ENCODE results near the gene NPRL2. TPM values are rescaled to one million over a fixed set of nuclear protein-coding genes. Genes with fewer than 3 reads are reported as not detected.

The NPRL2 gene
- total and polyA plus RNA-seq, 2 of the 8 experiments (the other 6 are each of a cell fraction or from before 2014, with no cell fraction given): 28.4 to 51.4 TPM

DNA sequence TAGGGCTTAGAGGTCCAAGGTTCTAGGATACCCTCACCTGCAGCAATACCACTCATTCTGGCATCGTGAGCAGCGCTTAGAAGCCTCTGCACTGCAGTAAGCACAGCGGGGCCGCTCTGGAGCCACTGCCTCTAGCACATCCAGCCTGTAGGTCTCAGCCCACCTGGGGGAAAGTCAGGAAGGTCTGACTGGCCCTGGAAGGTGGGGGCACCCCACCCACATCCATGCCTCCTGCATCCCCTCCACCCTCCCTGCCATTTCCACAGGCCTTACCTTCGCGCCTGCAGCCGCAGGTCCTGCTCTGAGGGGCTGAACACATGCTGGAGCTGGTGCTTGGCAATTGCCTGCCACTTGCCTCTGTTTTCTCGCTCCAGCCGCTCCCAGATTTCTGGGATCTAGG is 9.0 kb downstream of the NPRL2 start:
- Histone ChIP-seq H3K27me3 (replicated peaks in 1 of 4; ENCODE audit: control insufficient read depth in 3 of 4, extremely low read depth in 1 of 4, insufficient read depth in 3 of 4, low read length in 3 of 4) (peaks cover 23 to 68% (median 54%) of the 10 kb centered on the region in 4 experiments), H3K14ac (ENCODE audit: insufficient read length) (no peak overlapping the region), H4K20me1 (replicated peaks in 1 of 2; ENCODE audit: control insufficient read depth in 1 of 2, insufficient read depth in 2 of 2, low read length in 2 of 2) (peaks cover 0 to 4% of the 10 kb centered on the region in 2 experiments), H3K23ac (ENCODE audit: insufficient read length) (no peak overlapping the region), H3K36me3 (ENCODE audit: control insufficient read depth in 2 of 4, insufficient read depth in 4 of 4, low read length in 3 of 4) (no peaks in the 10 kb centered on the region), H4K91ac (replicated peaks; ENCODE audit: insufficient read length, low read length) (no peak overlapping the region), H3K4me3 (ENCODE audit: extremely low read depth in 1 of 4, insufficient read depth in 2 of 4, low read depth in 3 of 4, low read length in 4 of 4) (peak overlapping the region in 1 of 4 experiments; percentile 63; a peak in 1 of 8 replicates), H3K4ac (replicated peaks; ENCODE audit: insufficient read length, low read depth, low read length) (no peak overlapping the region), H2AK5ac (ENCODE audit: low read depth, low read length) (no peak overlapping the region), H3K9ac (replicated peaks in 1 of 4; ENCODE audit: extremely low read depth in 1 of 4, low read depth in 3 of 4, low read length in 3 of 4) (no peak overlapping the region), H2AFZ (ENCODE audit: low read length) (no peak overlapping the region), H3K18ac (ENCODE audit: extremely low read depth, low read length) (peak overlapping the region; percentile 75; the same call in 1 of the 2 replicates), H4K8ac (ENCODE audit: extremely low read depth, insufficient read depth, low read length) (no peak overlapping the region; the same call in 1 of the 2 replicates), H3K9me3 (ENCODE audit: insufficient read depth in 2 of 2, low read depth in 1 of 2, low read length in 1 of 2) (no peaks in the 10 kb centered on the region), H2BK20ac (ENCODE audit: low read length) (no peak overlapping the region), H2BK5ac (ENCODE audit: low read depth, low read length) (no peak overlapping the region), H2BK12ac (ENCODE audit: low read depth, low read length) (peak overlapping the region; percentile 68; the same call in 1 of the 2 replicates), H3K4me2 (ENCODE audit: insufficient read depth in 1 of 2, low read depth in 2 of 2, low read length in 2 of 2) (peak overlapping the region; percentile 65 to 87; a peak in 2 of 4 replicates), H3K79me2 (ENCODE audit: control insufficient read depth in 1 of 2, insufficient read depth in 2 of 2, low read length in 2 of 2) (peaks cover 0 to 2% of the 10 kb centered on the region in 2 experiments; a peak in 1 of 4 replicates), H3K79me1 (ENCODE audit: low read depth, low read length) (no peaks in the 10 kb centered on the region), H4K5ac (ENCODE audit: insufficient read length, low read depth, low read length) (no peak overlapping the region), H3K56ac (replicated peaks; ENCODE audit: insufficient read length, low read depth, low read length) (no peak overlapping the region), H3K23me2 (ENCODE audit: low read depth, low read length) (peaks cover 21% of the 10 kb centered on the region), H2BK15ac (ENCODE audit: low read length) (peak overlapping the region; percentile 98), H3K27ac (ENCODE audit: low read depth, low read length) (no peak overlapping the region), H3K4me1 (replicated peaks in 1 of 4; ENCODE audit: control insufficient read depth in 3 of 4, insufficient read depth in 4 of 4, low read length in 3 of 4) (peaks cover 0 to 19% (median 14%) of the 10 kb centered on the region in 4 experiments; a peak in 5 of 7 replicates), H2BK120ac (replicated peaks; ENCODE audit: low read depth, low read length) (no peak overlapping the region)
- WGBS, 2 experiments (ENCODE audit: extremely low coverage in 1 of 2, insufficient coverage in 1 of 2, insufficient read length in 1 of 2, insufficient replicate concordance in 2 of 2, low coverage in 1 of 2, low lambda C conversion rate in 2 of 2, missing lambda C conversion rate in 1 of 2): 93% methylated on average over 9 of the region's 9 CpGs; no CpG with 5 or more reads in 1 of the 2 experiments
- DNase-seq (ENCODE audit: low read depth in 1 of 2, low spot score in 2 of 2): no peak
- ChIA-PET CTCF (ENCODE audit: partially characterized antibody) (interaction anchor here (0.8 to 10.0 kb wide), 9 partner anchors 9 to 210 kb away, joined by 3 to 84 read pairs (median 3); no protein-coding TSS in a partner anchor), POLR2A (ENCODE audit: partially characterized antibody) (interaction anchor here (0.8 to 3.3 kb wide), 4 partner anchors 11 to 19 kb away, joined by 3 to 17 read pairs (median 4); partner anchors contain the start of genes HYAL2 and TUSC2)
- no peak for FAIRE-seq
- TF ChIP-seq, protein P1, sequence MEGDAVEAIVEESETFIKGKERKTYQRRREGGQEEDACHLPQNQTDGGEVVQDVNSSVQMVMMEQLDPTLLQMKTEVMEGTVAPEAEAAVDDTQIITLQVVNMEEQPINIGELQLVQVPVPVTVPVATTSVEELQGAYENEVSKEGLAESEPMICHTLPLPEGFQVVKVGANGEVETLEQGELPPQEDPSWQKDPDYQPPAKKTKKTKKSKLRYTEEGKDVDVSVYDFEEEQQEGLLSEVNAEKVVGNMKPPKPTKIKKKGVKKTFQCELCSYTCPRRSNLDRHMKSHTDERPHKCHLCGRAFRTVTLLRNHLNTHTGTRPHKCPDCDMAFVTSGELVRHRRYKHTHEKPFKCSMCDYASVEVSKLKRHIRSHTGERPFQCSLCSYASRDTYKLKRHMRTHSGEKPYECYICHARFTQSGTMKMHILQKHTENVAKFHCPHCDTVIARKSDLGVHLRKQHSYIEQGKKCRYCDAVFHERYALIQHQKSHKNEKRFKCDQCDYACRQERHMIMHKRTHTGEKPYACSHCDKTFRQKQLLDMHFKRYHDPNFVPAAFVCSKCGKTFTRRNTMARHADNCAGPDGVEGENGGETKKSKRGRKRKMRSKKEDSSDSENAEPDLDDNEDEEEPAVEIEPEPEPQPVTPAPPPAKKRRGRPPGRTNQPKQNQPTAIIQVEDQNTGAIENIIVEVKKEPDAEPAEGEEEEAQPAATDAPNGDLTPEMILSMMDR (IDR thresholded peaks at IDR 0.05; ENCODE audit: control extremely low read depth in 1 of 3, insufficient read depth in 1 of 3, low read depth in 1 of 3, low read length in 3 of 3): no peak
- TF ChIP-seq SAP30 (IDR thresholded peaks at IDR 0.05; ENCODE audit: insufficient read depth, insufficient replicate concordance, low read length) (no peak), CBX5 (IDR thresholded peaks at IDR 0.05; ENCODE audit: low read depth, low read length) (no peak)

All from H1 (cell line).